ENCODE results near the gene TMEM190.

TMEM190 gene

DNA sequence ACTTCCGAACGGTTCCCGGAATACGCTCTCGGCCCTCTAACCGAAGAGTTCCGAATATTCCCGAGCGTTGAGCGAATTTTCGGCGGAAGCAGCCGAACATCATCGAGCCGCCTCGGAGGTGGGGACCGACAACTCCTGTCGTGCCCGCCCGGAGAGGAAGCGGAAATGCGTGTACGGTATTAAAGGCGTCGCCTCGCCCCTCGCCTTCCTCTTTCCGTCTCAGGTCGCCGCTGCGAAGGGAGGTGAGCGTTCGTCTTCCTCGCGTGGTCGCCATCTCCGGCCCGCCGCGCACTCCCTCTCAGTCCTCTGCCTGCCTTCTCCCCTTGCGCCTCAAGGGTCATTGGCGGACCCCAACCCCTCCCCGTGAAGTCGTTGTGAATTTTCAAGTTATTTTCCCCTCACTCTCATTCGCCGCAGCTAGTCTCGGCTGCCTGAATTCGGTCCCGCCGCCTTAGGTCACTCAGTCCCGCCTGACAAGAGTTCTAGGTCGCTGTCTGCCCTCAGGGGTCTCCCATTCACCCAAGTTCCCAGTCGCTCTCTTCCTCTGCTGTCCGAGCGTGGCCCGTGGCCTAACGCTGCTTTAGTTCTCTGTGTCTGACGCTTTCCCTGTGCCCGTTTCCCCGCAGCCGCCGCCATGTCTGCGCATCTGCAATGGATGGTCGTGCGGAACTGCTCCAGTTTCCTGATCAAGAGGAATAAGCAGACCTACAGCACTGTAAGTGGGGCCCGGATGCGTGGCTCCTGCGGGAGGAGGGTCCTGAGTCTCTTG lies 9.3 kb downstream of the TMEM190 start, which contains the start of gene RPL28 (continued):
- TF ChIP-seq ZFP69B (tag by site-specific recombination; IDR thresholded peaks at IDR 0.05) (peak; percentile 86), TRIM28 (IDR thresholded peaks at IDR 0.05; ENCODE audit: borderline replicate concordance, low read length) (no peak), YY1 (tag by site-specific recombination; IDR thresholded peaks at IDR 0.05) (peak; percentile 65; the same call in 1 of the 2 replicates), ZNF155 (tag by site-specific recombination; IDR thresholded peaks at IDR 0.05) (no peak), ZNF621 (tag by site-specific recombination; IDR thresholded peaks at IDR 0.05) (no peak), ZNF600 (tag by site-specific recombination; IDR thresholded peaks at IDR 0.05) (no peak), ZEB2 (tag by site-specific recombination; IDR thresholded peaks at IDR 0.05) (no peak), ZNF266 (tag by site-specific recombination; IDR thresholded peaks at IDR 0.05; ENCODE audit: low read depth) (no peak), EGR2 (tag by site-specific recombination; IDR thresholded peaks at IDR 0.05; ENCODE audit: low read depth) (no peak), GLI2 (tag by site-specific recombination; IDR thresholded peaks at IDR 0.05; ENCODE audit: borderline replicate concordance, low read depth) (no peak), ZNF660 (tag by site-specific recombination; IDR thresholded peaks at IDR 0.05) (peak; percentile 74), ZBTB48 (tag by site-specific recombination; IDR thresholded peaks at IDR 0.05) (no peak; the same call in 1 of the 2 replicates), ZBTB21 (tag by site-specific recombination; IDR thresholded peaks at IDR 0.05) (peak; percentile 29; the same call in 1 of the 2 replicates), ZFP41 (tag by site-specific recombination; IDR thresholded peaks at IDR 0.05; ENCODE audit: borderline replicate concordance) (peak; percentile 63; the same call in 1 of the 2 replicates), ZNF76 (tag by site-specific recombination; IDR thresholded peaks at IDR 0.05; ENCODE audit: borderline replicate concordance, low read depth) (no peak)
- TF ChIP-seq, protein P1, sequence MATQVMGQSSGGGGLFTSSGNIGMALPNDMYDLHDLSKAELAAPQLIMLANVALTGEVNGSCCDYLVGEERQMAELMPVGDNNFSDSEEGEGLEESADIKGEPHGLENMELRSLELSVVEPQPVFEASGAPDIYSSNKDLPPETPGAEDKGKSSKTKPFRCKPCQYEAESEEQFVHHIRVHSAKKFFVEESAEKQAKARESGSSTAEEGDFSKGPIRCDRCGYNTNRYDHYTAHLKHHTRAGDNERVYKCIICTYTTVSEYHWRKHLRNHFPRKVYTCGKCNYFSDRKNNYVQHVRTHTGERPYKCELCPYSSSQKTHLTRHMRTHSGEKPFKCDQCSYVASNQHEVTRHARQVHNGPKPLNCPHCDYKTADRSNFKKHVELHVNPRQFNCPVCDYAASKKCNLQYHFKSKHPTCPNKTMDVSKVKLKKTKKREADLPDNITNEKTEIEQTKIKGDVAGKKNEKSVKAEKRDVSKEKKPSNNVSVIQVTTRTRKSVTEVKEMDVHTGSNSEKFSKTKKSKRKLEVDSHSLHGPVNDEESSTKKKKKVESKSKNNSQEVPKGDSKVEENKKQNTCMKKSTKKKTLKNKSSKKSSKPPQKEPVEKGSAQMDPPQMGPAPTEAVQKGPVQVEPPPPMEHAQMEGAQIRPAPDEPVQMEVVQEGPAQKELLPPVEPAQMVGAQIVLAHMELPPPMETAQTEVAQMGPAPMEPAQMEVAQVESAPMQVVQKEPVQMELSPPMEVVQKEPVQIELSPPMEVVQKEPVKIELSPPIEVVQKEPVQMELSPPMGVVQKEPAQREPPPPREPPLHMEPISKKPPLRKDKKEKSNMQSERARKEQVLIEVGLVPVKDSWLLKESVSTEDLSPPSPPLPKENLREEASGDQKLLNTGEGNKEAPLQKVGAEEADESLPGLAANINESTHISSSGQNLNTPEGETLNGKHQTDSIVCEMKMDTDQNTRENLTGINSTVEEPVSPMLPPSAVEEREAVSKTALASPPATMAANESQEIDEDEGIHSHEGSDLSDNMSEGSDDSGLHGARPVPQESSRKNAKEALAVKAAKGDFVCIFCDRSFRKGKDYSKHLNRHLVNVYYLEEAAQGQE (tag by site-specific recombination; IDR thresholded peaks at IDR 0.05), result 0 out of 2 replicates have a peak, but pooled peaks have one; percentile 9
- TF ChIP-seq, protein P2, sequence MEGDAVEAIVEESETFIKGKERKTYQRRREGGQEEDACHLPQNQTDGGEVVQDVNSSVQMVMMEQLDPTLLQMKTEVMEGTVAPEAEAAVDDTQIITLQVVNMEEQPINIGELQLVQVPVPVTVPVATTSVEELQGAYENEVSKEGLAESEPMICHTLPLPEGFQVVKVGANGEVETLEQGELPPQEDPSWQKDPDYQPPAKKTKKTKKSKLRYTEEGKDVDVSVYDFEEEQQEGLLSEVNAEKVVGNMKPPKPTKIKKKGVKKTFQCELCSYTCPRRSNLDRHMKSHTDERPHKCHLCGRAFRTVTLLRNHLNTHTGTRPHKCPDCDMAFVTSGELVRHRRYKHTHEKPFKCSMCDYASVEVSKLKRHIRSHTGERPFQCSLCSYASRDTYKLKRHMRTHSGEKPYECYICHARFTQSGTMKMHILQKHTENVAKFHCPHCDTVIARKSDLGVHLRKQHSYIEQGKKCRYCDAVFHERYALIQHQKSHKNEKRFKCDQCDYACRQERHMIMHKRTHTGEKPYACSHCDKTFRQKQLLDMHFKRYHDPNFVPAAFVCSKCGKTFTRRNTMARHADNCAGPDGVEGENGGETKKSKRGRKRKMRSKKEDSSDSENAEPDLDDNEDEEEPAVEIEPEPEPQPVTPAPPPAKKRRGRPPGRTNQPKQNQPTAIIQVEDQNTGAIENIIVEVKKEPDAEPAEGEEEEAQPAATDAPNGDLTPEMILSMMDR (tag by site-specific recombination; IDR thresholded peaks at IDR 0.05), result 0 out of 2 replicates have a peak, but pooled peaks have one; percentile 31
- TF ChIP-seq, protein P3, sequence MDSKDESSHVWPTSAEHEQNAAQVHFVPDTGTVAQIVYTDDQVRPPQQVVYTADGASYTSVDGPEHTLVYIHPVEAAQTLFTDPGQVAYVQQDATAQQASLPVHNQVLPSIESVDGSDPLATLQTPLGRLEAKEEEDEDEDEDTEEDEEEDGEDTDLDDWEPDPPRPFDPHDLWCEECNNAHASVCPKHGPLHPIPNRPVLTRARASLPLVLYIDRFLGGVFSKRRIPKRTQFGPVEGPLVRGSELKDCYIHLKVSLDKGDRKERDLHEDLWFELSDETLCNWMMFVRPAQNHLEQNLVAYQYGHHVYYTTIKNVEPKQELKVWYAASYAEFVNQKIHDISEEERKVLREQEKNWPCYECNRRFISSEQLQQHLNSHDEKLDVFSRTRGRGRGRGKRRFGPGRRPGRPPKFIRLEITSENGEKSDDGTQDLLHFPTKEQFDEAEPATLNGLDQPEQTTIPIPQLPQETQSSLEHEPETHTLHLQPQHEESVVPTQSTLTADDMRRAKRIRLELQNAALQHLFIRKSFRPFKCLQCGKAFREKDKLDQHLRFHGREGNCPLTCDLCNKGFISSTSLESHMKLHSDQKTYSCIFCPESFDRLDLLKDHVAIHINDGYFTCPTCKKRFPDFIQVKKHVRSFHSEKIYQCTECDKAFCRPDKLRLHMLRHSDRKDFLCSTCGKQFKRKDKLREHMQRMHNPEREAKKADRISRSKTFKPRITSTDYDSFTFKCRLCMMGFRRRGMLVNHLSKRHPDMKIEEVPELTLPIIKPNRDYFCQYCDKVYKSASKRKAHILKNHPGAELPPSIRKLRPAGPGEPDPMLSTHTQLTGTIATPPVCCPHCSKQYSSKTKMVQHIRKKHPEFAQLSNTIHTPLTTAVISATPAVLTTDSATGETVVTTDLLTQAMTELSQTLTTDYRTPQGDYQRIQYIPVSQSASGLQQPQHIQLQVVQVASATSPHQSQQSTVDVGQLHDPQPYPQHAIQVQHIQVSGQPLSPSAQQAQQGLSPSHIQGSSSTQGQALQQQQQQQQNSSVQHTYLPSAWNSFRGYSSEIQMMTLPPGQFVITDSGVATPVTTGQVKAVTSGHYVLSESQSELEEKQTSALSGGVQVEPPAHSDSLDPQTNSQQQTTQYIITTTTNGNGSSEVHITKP (tag by site-specific recombination; IDR thresholded peaks at IDR 0.05), result no peak
- TF ChIP-seq, protein P4, sequence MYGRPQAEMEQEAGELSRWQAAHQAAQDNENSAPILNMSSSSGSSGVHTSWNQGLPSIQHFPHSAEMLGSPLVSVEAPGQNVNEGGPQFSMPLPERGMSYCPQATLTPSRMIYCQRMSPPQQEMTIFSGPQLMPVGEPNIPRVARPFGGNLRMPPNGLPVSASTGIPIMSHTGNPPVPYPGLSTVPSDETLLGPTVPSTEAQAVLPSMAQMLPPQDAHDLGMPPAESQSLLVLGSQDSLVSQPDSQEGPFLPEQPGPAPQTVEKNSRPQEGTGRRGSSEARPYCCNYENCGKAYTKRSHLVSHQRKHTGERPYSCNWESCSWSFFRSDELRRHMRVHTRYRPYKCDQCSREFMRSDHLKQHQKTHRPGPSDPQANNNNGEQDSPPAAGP (tag by site-specific recombination; IDR thresholded peaks at IDR 0.05), result peak; percentile 47; the same call in 1 of the 2 replicates
- TF ChIP-seq, protein P5, sequence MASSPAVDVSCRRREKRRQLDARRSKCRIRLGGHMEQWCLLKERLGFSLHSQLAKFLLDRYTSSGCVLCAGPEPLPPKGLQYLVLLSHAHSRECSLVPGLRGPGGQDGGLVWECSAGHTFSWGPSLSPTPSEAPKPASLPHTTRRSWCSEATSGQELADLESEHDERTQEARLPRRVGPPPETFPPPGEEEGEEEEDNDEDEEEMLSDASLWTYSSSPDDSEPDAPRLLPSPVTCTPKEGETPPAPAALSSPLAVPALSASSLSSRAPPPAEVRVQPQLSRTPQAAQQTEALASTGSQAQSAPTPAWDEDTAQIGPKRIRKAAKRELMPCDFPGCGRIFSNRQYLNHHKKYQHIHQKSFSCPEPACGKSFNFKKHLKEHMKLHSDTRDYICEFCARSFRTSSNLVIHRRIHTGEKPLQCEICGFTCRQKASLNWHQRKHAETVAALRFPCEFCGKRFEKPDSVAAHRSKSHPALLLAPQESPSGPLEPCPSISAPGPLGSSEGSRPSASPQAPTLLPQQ (tag by site-specific recombination; IDR thresholded peaks at IDR 0.05), result peak; percentile 90
- TF ChIP-seq, protein P6, sequence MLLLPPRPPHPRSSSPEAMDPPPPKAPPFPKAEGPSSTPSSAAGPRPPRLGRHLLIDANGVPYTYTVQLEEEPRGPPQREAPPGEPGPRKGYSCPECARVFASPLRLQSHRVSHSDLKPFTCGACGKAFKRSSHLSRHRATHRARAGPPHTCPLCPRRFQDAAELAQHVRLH (tag by site-specific recombination; IDR thresholded peaks at IDR 0.05), result peak; percentile 86

Measured in HEK293 (cell line).